ENCODE data around the gene RGS16.

RGS16 gene

GRCh38 chr1:182621906-182622305 lies 17.7 kb upstream of the RGS16 start:
- H3K27ac ChIP-seq (replicated peaks) = no peak overlapping the region
- no peak for TF ChIP-seq REST (IDR thresholded peaks at IDR 0.05; ENCODE audit: insufficient replicate concordance, low read depth)
- TF ChIP-seq SPI1 (IDR thresholded peaks at IDR 0.05; ENCODE audit: borderline replicate concordance, low read depth) = no peak
- no peak overlapping the region for H3K4me3 ChIP-seq (replicated peaks; ENCODE audit: insufficient read depth, low read length)
- no peak for DNase-seq (ENCODE audit: low read depth in 1 of 2, low spot score in 1 of 2)
- no peaks in the 10 kb centered on the region for H3K27me3 ChIP-seq (ENCODE audit: insufficient read depth, poor library complexity, severe bottlenecking)

DNA sequence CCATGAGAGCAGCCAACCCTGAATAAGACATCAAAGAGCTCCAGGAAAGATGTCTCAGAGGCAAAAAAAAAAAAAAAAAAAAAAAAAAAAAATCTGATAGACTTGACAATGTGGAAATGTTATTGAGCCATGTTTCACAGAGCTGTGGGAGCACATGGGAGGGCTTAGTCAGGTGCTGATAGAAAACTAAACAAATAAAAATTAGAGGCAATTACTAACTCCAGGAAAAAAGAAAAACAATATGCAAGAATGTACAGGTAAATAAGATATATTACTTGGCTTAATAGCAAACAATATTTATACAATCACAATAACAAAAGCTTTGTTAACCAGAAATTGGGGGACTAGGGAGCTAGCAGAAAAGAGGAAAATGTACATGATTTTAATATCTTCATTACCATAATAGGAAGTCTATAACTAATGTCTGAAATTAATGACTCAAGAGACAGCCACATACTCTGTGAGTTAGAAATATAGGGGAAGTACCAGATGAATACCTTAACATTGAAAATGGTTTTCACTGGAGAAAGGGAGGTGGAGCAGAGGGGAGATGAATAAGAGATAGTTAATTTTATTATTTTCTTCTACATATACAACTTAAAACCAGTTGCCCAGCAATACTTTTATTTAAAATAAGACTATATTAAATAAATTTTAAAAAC lies 16.9 kb upstream of the RGS16 start:
- H3K27me3 ChIP-seq (ENCODE audit: insufficient read depth, poor library complexity, severe bottlenecking) = no peaks in the 10 kb centered on the region
- DNase-seq (ENCODE audit: low read depth in 1 of 2, low spot score in 1 of 2) = no peak
- no peak overlapping the region for H3K4me3 ChIP-seq (replicated peaks; ENCODE audit: insufficient read depth, low read length)
- TF ChIP-seq POLR2AphosphoS5 (IDR thresholded peaks at IDR 0.05; ENCODE audit: low read depth) (no peak), SPI1 (IDR thresholded peaks at IDR 0.05; ENCODE audit: borderline replicate concordance, low read depth) (no peak), GABPA (IDR thresholded peaks at IDR 0.05; ENCODE audit: low read depth) (no peak), REST (IDR thresholded peaks at IDR 0.05; ENCODE audit: insufficient replicate concordance, low read depth) (no peak)
- TF ChIP-seq, protein P1, sequence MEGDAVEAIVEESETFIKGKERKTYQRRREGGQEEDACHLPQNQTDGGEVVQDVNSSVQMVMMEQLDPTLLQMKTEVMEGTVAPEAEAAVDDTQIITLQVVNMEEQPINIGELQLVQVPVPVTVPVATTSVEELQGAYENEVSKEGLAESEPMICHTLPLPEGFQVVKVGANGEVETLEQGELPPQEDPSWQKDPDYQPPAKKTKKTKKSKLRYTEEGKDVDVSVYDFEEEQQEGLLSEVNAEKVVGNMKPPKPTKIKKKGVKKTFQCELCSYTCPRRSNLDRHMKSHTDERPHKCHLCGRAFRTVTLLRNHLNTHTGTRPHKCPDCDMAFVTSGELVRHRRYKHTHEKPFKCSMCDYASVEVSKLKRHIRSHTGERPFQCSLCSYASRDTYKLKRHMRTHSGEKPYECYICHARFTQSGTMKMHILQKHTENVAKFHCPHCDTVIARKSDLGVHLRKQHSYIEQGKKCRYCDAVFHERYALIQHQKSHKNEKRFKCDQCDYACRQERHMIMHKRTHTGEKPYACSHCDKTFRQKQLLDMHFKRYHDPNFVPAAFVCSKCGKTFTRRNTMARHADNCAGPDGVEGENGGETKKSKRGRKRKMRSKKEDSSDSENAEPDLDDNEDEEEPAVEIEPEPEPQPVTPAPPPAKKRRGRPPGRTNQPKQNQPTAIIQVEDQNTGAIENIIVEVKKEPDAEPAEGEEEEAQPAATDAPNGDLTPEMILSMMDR (IDR thresholded peaks at IDR 0.05; ENCODE audit: insufficient read depth, low read length) = no peak
- no peak overlapping the region for H3K27ac ChIP-seq (replicated peaks)

DNA sequence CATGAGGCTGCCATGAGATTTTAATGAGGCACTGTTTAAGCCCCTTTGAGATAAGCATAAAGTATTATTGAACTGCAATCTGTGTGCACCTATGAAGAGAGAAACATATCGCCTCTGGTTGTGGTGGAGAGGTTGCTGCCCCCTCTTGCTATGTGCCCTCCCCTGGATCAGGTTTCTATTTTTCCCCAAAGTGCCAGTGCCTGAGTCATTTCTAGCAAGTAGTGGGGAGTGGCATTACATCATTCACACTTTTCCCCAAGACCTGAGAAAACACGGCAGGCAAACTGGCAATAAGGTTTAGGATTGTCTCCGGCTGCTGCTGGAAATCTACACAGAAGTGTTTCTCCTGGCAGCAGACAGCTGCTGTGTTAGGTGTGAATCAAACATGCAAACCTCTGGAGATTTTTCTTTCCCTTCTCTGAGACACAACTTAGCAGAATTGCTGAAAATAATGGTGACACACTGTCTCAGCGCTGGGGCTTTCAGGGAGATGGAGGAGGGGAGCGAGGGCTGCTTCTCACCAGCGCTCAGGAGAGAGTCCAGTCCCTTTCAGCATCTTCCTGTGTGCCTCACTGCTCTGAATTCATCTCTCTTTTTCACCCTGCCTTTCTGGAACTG lies 13.7 kb upstream of the RGS16 start:
- no peak for DNase-seq (ENCODE audit: low read depth in 1 of 2, low spot score in 1 of 2)
- H3K27me3 ChIP-seq (ENCODE audit: insufficient read depth, poor library complexity, severe bottlenecking) = no peaks in the 10 kb centered on the region
- no peak overlapping the region for H3K4me3 ChIP-seq (replicated peaks; ENCODE audit: insufficient read depth, low read length)
- TF ChIP-seq, protein P1 (IDR thresholded peaks at IDR 0.05; ENCODE audit: insufficient read depth, low read length) = no peak
- TF ChIP-seq REST (IDR thresholded peaks at IDR 0.05; ENCODE audit: insufficient replicate concordance, low read depth) = no peak
- TF ChIP-seq SPI1 (IDR thresholded peaks at IDR 0.05; ENCODE audit: borderline replicate concordance, low read depth) = no peak
- no peak for TF ChIP-seq POLR2AphosphoS5 (IDR thresholded peaks at IDR 0.05; ENCODE audit: low read depth)
- TF ChIP-seq GABPA (IDR thresholded peaks at IDR 0.05; ENCODE audit: low read depth) = no peak
- no peak overlapping the region for H3K27ac ChIP-seq (replicated peaks)
